ENCODE results near the gene PPT1.

GRCh38 chr1:40038697-40039096 lies 58.4 kb downstream of the PPT1 start:
- TF ChIP-seq SMC3 (IDR thresholded peaks at IDR 0.05; ENCODE audit: low read depth, low read length) = no peak
- TF ChIP-seq BHLHE40 (IDR thresholded peaks at IDR 0.05; ENCODE audit: low read depth, low read length) = no peak
- no peak for TF ChIP-seq CTCF (conservative IDR thresholded peaks at IDR 0.05; ENCODE audit: low read depth, low read length)
- no peak for TF ChIP-seq ELK1 (IDR thresholded peaks at IDR 0.05; ENCODE audit: borderline replicate concordance, low read depth, low read length)
- no peak for TF ChIP-seq USF2 (IDR thresholded peaks at IDR 0.05; ENCODE audit: low read depth, low read length)
- TF ChIP-seq POLR2A (IDR thresholded peaks at IDR 0.05; ENCODE audit: low read depth, low read length) = no peak
- TF ChIP-seq MAFK (IDR thresholded peaks at IDR 0.05; ENCODE audit: low read depth, low read length) = no peak
- no peak for TF ChIP-seq CHD1 (IDR thresholded peaks at IDR 0.05; ENCODE audit: low read depth, low read length)
- no peak for TF ChIP-seq MAZ (IDR thresholded peaks at IDR 0.05; ENCODE audit: borderline replicate concordance, low read depth, low read length)
- no peak for TF ChIP-seq FOS (IDR thresholded peaks at IDR 0.05; ENCODE audit: low read depth, low read length)
- no peak for TF ChIP-seq RAD21 (IDR thresholded peaks at IDR 0.05; ENCODE audit: low read length)
- TF ChIP-seq MXI1 (IDR thresholded peaks at IDR 0.05; ENCODE audit: borderline replicate concordance, low read depth, low read length) = no peak
- TF ChIP-seq CEBPB (IDR thresholded peaks at IDR 0.05; ENCODE audit: low read depth, low read length) = no peak
- TF ChIP-seq RCOR1 (IDR thresholded peaks at IDR 0.05; ENCODE audit: insufficient replicate concordance, low read length) = no peak
